NCI-H2107 treated with DMSO at 0.1 percent for 48 hours (cell line): ENCODE results near the gene ELP2.

Source experiments
- DNase-seq: peaks from one replicate; lab custom pipeline; 2025; ENCODE audit not compliant: unreplicated experiment; lab: John Stamatoyannopoulos, UW

ELP2 gene

DNA sequence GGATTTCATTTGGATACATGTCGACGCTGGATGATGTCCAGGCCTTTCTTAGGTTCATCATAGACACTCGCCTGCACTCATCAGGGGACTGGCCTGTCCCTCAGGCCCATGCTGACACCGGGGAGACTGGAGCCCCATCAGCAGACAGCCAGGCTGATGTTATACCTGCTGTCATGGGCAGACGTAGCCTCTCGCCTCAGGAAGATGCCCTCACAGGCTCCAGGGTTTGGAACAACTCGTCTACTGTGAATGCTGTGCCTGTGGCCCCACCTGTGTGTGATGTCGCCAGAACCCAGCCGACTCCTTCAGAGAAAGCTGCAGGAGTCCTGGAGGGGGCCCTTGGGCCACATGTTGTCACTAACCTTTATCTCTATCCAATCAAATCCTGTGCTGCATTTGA, 85.9 kb downstream of the ELP2 start:
- no peak for DNase-seq

DNA sequence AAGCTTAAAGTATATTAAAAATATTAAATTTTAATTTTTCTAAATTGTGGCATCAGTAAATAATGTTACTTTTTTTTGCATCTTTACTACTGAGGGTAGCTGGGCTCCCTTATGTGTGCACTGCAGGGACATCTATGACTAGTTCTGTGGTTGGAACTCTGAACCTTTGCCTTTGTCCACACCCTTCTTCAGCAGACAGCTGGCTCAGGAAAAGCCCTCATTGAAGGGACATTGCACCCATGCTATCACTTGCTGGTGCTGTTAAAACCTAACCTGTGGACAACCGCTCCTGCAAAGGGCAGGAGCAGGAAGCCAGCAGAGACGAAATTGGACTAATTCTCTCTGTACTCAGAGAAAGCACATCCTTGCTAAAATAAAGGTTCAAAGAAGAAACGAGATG, 87.6 kb downstream of the ELP2 start:
- DNase-seq: no peak

DNA sequence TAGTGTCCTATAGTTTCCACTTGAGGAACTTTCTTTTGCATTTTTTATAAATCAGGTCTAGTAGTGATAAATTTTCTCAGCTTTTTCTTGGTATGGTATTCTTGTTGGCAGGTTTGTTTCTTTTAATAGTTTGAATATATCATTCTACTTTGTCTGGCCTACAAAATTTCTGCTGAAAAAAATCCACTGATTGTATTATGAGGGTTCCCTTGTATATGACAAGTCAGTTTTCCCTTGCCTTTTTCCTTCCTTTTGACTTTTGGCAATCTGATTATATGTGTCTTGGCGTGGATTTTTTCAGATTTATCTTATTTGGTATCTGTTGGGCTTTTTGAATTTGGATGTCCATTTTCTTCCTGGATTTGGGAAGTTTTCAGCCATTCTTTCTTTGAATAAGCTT, 99.5 kb downstream of the ELP2 start:
- no peak for DNase-seq
